GM18526 (cell line): ENCODE measurements around the gene PANX3.

Source experiments
- POLR2A ChIP-seq: IDR thresholded peaks from 3 replicates; pipeline ENCODE4 v1.6.1; 2011; ENCODE audit not compliant: insufficient read length; ENCODE audit errors: extremely low read depth

PANX3 gene

DNA sequence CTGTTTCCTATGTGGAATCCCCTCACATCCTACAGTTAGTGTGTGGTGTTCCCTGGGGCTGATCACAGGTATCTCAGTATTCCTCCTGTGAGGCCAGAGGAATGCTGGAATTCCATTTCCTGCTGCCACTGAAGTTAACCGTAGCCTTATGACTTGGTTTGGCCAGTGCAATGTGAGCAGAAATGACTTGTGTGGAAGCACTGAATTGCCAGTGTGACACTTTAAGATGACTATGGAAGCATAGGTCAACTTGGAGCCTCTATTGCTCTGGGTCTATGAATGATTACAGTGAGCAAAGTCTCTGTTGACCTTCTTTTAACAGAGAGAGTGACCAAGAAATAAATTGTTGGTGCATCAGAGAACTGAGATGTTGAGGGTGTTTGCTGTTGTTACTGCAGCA, 28.0 kb downstream of the PANX3 start:
- no peak for TF ChIP-seq POLR2A

DNA sequence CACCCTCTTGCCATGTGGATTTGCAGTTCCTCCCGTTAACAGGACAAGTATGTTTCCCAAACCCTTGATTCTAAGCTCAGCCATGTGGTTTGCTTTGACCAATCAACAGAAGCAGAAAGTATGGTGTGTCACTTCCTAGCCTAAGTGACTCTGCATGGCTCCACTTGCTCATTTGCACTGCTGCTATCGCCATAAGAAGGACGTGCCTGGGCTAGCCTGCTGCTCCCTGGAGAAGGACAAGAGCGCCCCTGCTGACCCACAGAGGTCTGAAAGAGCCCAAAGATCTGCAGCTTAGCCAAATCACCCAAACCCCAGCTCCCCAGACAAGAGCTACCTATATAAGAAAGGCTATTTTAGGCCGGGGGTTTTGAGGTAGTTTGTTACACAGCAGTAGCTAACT, 29.4 kb downstream of the PANX3 start:
- TF ChIP-seq POLR2A = no peak

DNA sequence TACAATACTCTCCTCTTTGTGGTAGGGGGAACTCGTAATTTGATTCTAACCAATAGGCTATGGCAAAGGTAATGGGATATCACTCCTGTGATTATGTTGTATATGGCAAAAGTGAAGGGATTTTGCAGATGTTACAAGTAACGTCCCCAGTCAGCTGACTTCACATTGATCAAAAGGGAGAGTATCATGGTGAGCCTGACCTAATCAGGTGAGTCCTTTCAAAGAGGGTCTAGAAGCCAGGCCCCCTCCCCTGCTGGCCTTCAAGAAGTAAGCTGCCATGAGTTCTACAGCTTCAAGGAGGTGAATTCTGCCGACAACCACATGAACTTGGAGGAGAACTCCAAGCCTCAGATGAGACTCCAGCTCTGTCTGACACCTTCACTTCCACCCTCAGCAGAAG, 31.4 kb downstream of the PANX3 start:
- TF ChIP-seq POLR2A = no peak

DNA sequence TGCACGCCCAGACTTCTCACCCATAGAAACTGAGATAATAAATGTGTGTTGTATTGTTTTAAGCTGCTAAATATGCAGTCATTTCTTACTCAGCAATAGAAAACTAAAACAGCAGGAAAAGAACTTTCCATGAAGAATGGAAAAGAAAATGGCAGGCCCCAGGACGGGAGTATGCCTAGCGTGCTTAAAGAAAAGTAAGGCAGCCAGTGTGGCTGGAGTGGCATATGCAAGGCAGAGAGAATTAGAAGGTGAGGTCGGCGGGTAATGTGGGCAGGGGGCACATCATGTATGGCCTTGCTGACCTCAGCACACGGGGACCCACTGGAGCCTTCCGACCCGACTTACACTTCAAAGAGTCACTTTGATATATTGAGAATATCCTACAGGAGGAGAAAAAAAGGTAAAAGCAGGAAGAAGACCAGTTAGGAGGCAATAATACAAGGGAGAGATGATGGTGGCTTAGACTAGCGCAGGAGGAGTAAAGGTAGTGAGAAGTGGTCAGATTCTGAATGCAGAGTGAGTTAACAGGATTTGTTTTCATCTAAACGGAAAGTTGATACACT, 31.9 kb downstream of the PANX3 start:
- TF ChIP-seq POLR2A = no peak

DNA sequence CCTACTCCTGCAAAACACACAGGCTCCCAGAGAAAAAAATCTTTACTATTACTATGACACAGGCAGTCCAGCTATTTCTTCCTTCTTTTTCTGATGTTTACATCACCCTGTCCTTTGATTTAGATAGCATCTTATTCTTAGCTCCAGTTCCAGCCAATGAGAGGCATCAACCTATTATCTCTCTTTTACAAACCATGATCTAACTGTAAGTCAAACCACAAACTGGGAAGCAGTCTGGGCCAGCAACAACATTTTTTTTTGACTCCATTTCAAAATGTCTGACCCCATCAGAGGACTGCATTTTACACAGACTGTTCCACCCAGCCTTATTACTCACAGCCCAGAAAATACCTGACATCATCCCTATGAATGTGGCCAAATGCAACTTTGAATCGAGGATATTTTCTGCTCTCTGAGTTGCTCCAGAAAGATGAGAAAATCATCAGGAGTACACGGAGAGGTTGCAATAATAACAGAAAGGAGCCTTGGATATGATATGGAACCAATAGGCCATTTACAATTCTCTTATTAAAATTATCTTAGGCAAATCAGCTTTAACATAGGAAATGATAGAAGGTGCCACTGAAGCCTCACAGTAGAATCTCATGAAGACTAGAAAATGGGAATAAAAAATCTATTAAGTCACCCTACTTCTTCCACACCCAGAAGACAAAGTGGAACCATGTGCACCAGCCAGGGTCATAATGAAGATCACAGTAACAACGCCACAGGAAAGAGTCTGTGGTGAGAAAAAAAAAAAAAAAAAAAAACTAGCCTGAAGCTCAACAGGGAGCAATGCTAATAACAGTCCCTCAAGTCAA, 32.6 kb downstream of the PANX3 start:
- no peak for TF ChIP-seq POLR2A

DNA sequence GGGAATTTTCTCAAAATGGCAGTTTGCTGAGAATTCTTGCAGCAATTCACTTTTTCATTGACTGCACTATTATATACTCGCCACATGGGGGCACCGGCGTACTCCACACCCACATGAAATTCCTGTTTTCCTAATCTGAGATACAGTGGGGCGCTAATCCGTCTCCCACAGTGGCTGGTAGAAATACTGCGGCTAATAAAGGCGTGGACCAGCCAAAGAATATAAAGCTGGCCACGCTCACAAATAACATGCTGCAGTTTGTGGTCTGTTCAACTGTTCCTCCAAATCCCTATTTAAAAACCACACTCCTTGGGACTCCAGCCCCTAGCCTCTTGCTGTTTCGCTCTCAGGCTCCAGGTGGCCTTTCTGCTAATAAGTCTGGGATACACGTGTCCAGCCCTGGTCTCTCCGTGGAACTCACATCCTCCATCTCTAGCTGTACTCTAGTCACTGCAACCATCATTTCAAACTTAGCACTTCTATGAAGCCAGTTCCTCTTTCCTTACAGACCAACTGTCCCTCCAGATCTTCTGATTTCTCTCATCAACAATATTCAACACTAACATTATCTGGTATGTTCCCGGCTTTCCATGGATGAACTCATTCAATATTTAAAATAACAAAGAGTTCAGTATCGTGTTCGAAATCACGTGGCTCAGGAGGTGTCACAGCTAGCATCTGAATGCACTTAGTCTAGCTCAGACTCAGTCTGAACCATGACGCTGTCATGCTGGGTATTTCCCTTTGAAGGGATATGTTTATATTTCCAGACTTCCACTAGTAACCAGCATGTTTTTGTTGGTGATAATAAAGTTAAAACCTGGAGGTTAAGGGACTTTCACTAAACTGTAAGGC, 33.4 kb downstream of the PANX3 start:
- TF ChIP-seq POLR2A = no peak

DNA sequence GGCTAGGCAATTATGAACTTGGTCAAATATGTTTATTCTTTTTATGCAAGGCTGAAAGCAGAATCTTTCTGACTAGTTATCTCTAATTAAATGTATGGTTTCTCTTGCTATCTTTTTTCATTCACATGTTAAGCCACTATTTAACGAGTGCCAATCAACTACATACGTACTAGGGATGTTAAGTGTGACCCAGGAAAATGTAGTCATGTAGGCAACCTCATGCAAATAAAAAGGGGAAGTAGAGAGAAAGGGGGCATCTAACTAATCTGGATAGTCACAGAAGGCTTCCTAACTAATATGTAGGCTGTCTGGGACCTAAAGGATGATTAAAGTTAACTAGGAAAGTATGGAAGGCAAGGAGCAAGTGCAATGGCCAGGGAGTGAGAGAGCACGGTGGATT, 34.9 kb downstream of the PANX3 start:
- TF ChIP-seq POLR2A = no peak

DNA sequence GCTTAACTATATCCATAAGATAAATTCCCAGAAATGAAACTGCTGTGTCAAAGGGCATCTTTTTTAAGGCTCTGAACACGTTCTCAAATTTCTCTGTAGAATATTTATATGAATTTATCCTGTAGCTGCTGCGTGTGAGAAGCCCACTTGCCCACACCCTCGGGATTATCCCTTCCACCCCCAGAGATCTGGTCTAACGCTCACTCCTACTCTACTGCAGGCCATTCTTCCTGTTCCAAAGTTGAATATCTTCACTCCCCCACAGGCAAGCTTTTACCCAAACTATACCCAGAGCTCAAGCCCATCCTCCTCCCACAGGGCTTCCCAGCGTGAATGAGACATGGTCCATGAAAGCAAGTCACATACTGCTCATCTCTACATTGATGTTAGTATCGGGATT, 37.4 kb downstream of the PANX3 start:
- TF ChIP-seq POLR2A = no peak

DNA sequence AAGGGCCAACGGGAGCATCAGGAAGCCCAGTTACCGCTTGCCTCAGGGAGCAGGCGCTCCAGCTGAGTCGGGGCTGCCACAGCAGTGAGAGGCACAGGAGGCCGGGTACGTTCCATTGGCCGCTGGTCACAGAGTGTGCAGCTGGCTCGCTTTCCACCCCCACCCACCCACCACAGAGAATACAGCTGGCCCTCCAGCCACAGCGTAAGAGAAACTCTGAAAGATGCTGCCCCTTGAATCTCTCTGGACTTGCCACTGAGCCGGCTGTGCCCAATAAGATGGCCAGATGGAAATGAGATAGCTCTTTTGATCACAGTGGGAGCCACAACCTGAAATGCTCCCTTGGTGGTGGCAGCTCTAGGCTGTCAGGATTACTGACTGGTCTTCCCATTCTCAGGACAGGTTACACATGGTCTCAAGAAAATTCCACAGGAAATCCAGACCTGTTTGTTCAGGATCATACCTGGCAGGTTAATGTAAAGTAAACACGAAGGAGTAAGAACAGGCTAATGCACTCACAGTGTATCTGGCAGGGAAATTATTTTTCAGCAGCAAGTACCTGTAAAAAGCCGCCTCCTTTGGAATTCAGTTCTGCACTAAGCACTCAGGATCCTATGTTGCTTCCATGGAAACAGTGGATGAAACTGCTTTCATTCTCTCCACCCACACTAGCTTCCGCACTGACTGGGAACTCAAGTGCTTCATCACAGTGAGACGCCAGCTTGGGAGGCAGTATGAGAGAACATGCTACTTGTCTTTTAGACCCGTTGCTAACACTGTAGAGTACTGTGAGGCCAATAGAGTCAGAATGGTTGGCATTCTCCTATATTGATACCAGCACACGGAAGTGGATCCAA, 45.8 kb downstream of the PANX3 start:
- no peak for TF ChIP-seq POLR2A

DNA sequence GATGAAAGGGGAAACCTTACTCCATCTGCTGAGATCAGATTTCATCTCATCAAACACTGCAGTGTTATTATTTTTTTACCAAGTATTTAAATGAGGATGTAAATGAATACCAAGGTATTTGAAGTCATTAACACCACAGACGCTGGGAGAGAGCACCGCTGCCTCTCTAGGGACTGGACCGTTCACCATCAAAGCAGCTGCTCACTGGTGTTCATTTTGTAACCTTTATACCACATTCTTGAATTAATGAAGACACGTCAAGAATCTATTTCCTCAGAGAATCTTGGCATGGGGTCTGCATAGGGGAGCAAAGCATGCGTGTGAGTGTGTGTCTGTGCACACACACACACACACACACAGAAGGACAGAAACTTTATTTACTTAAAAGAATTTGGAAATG, 46.7 kb downstream of the PANX3 start:
- no peak for TF ChIP-seq POLR2A

DNA sequence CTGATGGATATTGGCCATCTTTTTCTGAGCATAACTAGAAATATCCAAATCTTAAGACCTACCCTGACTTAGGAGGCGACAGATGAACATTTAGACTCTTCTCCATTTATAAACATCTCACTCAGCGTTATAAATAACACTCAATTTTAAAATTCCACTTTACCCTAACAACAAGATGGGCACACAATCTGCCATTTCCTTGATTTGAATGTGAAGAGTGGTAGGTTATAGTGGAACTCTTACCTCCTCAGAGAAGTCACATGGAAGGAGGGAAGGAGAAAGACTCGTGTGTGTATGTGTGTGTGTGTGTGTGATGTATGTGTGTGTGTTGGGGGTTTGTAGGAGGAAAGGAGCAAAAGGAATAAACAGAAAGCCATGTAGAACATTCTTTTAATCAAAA, 47.3 kb downstream of the PANX3 start:
- no peak for TF ChIP-seq POLR2A

DNA sequence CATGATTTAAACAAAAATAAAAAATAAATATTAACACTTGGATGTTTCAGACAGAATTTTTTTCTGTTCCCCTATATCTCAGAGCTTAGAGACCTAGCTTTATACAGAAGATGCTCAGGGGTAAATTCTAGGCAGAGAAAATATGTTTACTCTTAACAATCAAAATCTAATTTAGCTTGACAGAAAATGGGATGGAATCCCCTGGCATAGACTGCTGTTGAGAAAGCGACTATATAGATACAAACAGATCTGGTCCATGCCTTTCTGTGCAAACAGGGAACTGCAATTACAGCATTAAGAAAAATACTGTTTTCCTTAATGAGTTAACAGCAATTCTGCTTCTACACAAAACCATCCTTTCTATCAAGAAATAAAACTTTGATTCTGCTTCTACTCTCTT, 47.8 kb downstream of the PANX3 start:
- no peak for TF ChIP-seq POLR2A

DNA sequence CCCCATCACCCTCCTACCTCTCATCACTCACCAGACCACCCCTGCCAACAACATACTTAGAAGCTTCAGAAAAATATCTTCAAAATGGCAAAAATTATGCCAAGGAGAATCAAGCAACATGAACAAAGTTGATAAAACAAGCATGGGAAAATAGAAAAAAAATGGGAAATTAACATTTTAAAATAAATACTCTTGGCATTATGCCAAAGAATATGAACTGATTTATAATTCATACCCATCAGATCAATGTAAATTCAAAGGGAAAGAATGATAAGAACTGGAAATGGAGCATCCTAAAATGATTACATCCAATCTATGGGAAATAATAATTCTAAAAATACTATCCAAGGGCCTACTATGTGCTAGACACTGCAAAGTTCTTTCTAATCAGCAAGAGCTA, 50.3 kb downstream of the PANX3 start:
- no peak for TF ChIP-seq POLR2A

DNA sequence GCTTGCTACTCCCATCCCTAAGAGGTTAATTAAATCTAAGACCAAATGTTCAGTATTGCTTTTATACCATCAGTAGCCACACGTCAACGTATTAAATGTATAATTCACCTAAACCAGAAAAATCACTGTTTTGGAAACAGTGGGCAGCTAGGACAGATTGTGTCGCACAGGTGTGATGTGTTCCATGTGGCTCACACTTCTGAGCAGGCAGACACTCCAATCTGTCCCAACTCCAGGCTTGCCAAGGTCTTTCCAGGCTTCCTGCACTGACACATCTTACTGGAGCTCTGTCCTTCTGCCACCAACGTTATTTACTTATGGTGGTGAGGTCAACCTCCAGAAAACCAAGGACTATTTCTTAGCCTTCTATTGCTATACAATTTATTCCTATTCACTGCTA, 50.9 kb downstream of the PANX3 start:
- no peak for TF ChIP-seq POLR2A

DNA sequence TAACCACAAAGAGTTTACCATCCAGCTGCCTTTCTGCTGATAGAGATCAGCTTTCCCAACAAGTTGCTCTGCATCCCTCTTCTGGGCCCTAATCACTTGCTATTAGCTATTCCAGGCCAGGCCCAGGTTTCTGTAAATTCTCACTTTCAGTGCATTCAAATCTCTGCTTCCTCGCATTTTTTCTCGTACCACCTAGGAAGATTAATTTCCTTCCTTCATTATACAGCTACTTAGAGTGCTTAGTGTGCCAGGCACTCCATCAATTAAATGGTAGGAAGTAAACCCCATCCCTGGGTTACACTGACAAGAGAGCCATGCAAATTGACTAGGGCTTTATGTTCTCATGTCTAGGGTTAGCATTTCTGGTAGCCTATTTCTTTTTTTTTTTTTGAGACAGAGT, 52.6 kb downstream of the PANX3 start:
- no peak for TF ChIP-seq POLR2A
